Measurements from ENCODE around the gene RNU5D-1. TPM values are rescaled to one million over a fixed set of nuclear protein-coding genes. Genes with fewer than 3 reads are reported as not detected.
"Not testable (repeated sequence)": the region's sequence is repeated elsewhere in the genome, so short reads cannot be mapped to it uniquely, and the experiment has no call there.

The RNU5D-1 gene
- total RNA-seq, 2 experiments from 2014 or later: not detected

DNA sequence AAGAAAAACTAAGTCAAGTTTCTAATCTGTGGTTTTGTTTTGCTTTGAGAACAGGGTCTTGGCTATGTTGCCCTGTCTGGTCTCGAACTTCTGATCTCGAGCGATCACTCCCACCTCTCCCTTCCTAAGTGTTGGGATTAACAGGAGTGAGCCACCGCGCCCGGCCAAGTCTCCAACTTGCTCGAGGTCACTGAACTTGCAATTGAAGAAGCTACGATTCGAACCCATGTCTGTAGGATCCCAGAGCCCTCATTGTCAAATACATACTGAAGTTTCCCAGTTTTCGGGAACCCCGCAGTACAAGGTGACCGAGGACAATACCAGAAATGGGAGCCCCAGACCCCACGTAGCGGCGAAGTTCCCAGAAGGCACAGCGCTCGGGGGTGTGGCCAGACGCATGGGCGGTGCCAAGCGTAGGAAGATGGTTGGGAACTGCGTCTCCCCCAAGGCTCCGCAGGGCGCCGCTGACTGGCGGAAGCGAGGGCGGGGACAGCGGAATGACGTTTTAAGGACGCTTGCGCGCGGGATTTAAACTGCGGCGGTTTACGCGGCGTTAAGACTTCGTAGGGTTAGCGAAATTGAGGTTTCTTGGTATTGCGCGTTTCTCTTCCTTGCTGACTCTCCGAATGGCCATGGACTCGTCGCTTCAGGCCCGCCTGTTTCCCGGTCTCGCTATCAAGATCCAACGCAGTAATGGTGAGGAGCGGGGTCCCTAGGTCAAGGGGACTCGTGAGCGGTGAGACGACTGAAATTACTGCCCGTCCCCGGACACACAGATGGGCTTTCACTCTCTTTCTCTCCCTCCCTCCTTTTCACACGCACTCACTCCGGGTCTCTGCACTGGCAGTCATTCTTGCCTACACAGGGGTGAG is 8.6 kb upstream of the RNU5D-1 start, which contains the start of gene KIF2C:
TSS of gene KIF2C (plus strand) at position 531 of the 872 bp plus-strand sequence. CDS start at position 627, 96 bp downstream.
- Mint-ChIP-seq H3K4me3 (peak within 1 kb of the TSS; percentile 98), H3K9me3 (no peaks in the 10 kb centered on the region), H3K27ac (peak within 1 kb of the TSS; percentile 97), H3K36me3 (ENCODE audit: low read depth) (no peaks in the 10 kb centered on the region), H3K4me1 (ENCODE audit: low read depth) (peaks cover 18% of the 10 kb centered on the region), H3K27me3 (no peaks in the 10 kb centered on the region)
- H3K27me3 ChIP-seq (ENCODE audit: control insufficient read depth in 1 of 2, insufficient read depth in 2 of 2, low read length in 2 of 2): no peaks in the 10 kb centered on the region
- ATAC-seq (ENCODE audit: poor library complexity) (peak; percentile 100), DNase-seq (peak; percentile 94 to 98 (median 96))
- ChIA-PET POLR2A (interaction anchor here (0.7 to 2.7 kb wide), 5 partner anchors 8 to 38 kb away, joined by 3 to 12 read pairs (median 3); partner anchors contain the start of genes RNU5D-1 and RPS8), CTCF (interaction anchor here (0.6 kb wide), 1 partner anchor 8 kb away, joined by 3 read pairs; the partner anchor contains the start of gene RNU5D-1)
- no peaks in the 10 kb centered on the region for H3K36me3 ChIP-seq (ENCODE audit: insufficient read depth, low read length)
- H3K4me1 ChIP-seq (ENCODE audit: insufficient read depth, low read length): peaks cover 8% of the 10 kb centered on the region
- peak within 1 kb of the TSS; percentile 66 for H3K4me3 ChIP-seq (ENCODE audit: low read length)
- no peak for TF ChIP-seq CTCF (IDR thresholded peaks at IDR 0.05)
- H3K27ac ChIP-seq (ENCODE audit: low read depth in 1 of 2, low read length in 2 of 2): peak within 1 kb of the TSS; percentile 63 to 85
- intact Hi-C loops (cut with DNase I, micrococcal nuclease): loop anchor here (1.0 to 5.0 kb wide), 4 partner anchors 8 to 248 kb away; partner anchors contain the start of genes EIF2B3 (in 1 of the 2) and RNU5D-1 (in 1 of the 2)
- H3K9me3 ChIP-seq (ENCODE audit: control insufficient read depth in 1 of 2, insufficient read depth in 1 of 2, low read length in 2 of 2): no peaks in the 10 kb centered on the region

- peak overlapping the region; percentile 66 for H3K4me3 ChIP-seq (ENCODE audit: low read length)
- H3K4me3 Mint-ChIP-seq: peak overlapping the region; percentile 98
- H3K9me3 ChIP-seq (ENCODE audit: control insufficient read depth in 1 of 2, insufficient read depth in 1 of 2, low read length in 2 of 2); H3K9me3 Mint-ChIP-seq; H3K36me3 ChIP-seq (ENCODE audit: insufficient read depth, low read length); H3K27me3 Mint-ChIP-seq; H3K4me1 ChIP-seq (ENCODE audit: insufficient read depth, low read length); CTCF ChIA-PET; H3K36me3 Mint-ChIP-seq (ENCODE audit: low read depth); H3K27me3 ChIP-seq (ENCODE audit: control insufficient read depth in 1 of 2, insufficient read depth in 2 of 2, low read length in 2 of 2); DNase-seq: not testable (repeated sequence)
- POLR2A ChIA-PET: interaction anchor here (0.7 to 2.7 kb wide), 5 partner anchors 8 to 39 kb away, joined by 3 to 12 read pairs (median 3); partner anchors contain the start of genes RNU5D-1 and RPS8
- H3K4me1 Mint-ChIP-seq (ENCODE audit: low read depth): peaks cover 18% of the 10 kb centered on the region
- peak overlapping the region; percentile 97 for H3K27ac Mint-ChIP-seq
- intact Hi-C loops (cut with DNase I, micrococcal nuclease): loop anchor here (1.0 to 5.0 kb wide), 3 partner anchors 8 to 248 kb away; partner anchors contain the start of genes EIF2B3 (in 1 of the 2) and RNU5D-1 (in 1 of the 2)
- ATAC-seq (ENCODE audit: poor library complexity): peak; percentile 5
- H3K27ac ChIP-seq (ENCODE audit: low read depth in 1 of 2, low read length in 2 of 2): peak overlapping the region; percentile 63 to 85
Observed at GRCh38 chr1:44738953-44739306, 8.0 kb upstream of the RNU5D-1 start.

DNA sequence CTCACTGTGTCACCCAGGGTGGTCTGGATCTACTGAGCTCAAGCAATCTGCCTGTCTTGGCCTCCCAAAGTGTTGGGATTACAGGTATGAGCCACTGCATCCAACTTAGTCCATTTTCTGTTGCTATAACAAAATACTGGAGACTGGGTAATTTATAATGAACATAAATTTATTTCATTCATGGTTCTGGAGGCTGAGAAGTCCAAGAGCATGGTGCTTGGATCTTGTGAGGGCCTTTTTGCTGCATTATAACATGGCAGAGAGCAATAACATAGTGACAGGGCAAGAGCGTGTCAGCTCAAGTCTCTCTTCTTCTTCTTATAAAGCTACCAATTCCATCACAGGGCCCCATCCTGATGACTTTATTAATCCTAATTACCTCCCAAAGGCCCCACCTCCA is 5.0 kb upstream of the RNU5D-1 start:
- H3K36me3 ChIP-seq (ENCODE audit: insufficient read depth, low read length): no peaks in the 10 kb centered on the region
- H3K27ac Mint-ChIP-seq: no peak overlapping the region
- H3K4me3 ChIP-seq (ENCODE audit: low read length): no peak overlapping the region
- H3K27ac ChIP-seq (ENCODE audit: low read depth in 1 of 2, low read length in 2 of 2): no peak overlapping the region
- ChIA-PET POLR2A (interaction anchor here (0.6 to 0.9 kb wide), 2 partner anchors 15 to 866 kb away, joined by 3 read pairs; no protein-coding TSS in a partner anchor), CTCF (interaction anchor here (0.6 kb wide), 1 partner anchor 16 kb away, joined by 3 read pairs; no protein-coding TSS in a partner anchor)
- no peaks in the 10 kb centered on the region for H3K9me3 Mint-ChIP-seq
- no peaks in the 10 kb centered on the region for H3K9me3 ChIP-seq (ENCODE audit: control insufficient read depth in 1 of 2, insufficient read depth in 1 of 2, low read length in 2 of 2)
- intact Hi-C loops (cut with DNase I, micrococcal nuclease): loop anchor here in 1 of 2 experiments (5.0 kb wide), 2 partner anchors 104 to 251 kb away; partner anchors contain the start of gene EIF2B3
- ATAC-seq (ENCODE audit: poor library complexity): no peak
- no peaks in the 10 kb centered on the region for H3K27me3 ChIP-seq (ENCODE audit: control insufficient read depth in 1 of 2, insufficient read depth in 2 of 2, low read length in 2 of 2)
- H3K4me3 Mint-ChIP-seq: no peak overlapping the region
- H3K27me3 Mint-ChIP-seq: no peaks in the 10 kb centered on the region
- no peak for TF ChIP-seq CTCF (IDR thresholded peaks at IDR 0.05)
- H3K4me1 Mint-ChIP-seq (ENCODE audit: low read depth): peaks cover 36% of the 10 kb centered on the region
- DNase-seq: no peak
- H3K36me3 Mint-ChIP-seq (ENCODE audit: low read depth): no peaks in the 10 kb centered on the region
- H3K4me1 ChIP-seq (ENCODE audit: insufficient read depth, low read length): peaks cover 19% of the 10 kb centered on the region
